NCI-H1417 (cell line): ENCODE measurements around the gene UBXN2A.
"Not testable (repeated sequence)": the region's sequence is repeated elsewhere in the genome, so short reads cannot be mapped to it uniquely, and the experiment has no call there.

Experiments
- DNase-seq, 3 experiments: peaks; one replicate each; lab custom pipeline; 2025; lab: John Stamatoyannopoulos, UW

Gene UBXN2A

GRCh38 chr2:24011250-24012104, 71.2 kb downstream of the UBXN2A start:
- no peak for DNase-seq

- no peak for DNase-seq
Measured at GRCh38 chr2:24012521-24013188, 72.4 kb downstream of the UBXN2A start.

- not testable (repeated sequence) for DNase-seq
Measured at GRCh38 chr2:24014902-24015301, 74.6 kb downstream of the UBXN2A start.

DNA sequence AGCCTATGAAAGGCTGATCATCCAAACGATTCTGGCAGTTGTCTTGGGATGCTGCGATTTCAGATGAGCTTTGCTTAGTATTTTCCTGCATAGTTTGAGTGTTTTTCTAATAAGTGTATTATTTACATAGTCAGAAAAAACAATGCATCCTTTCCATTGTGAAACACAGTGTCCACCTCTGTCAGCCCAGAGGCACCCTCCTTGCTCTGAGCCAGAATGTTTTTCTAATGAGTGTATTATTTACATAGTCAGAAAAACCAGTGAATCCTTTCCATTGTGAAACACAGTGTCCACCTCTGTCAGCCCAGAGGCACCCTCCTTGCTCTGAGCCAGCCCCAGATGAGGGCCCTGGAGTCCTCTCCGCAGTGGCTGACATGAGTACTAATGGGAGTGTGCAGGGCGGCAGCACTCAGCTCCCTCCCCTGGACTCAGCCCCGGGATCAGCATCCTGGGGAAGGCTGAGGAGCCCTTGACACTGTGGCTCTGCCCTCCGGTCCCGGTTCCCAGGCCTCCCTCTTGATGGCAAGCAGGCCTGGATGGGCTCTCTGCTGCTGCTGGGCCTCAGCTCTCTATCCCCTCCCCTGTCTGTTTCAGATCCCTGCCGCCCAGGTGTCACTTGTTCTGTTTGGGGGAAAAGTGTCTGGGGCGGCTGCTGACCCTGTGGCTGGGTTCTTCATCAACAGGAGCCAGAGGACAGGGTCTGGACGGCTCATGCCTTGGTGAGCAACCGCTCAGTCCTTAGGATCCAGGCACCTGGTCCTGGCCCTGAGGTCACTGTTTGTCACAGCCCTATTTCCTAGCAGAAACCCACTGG, 75.5 kb downstream of the UBXN2A start:
- peak in 1 of 3 experiments; percentile 21 for DNase-seq

DNA sequence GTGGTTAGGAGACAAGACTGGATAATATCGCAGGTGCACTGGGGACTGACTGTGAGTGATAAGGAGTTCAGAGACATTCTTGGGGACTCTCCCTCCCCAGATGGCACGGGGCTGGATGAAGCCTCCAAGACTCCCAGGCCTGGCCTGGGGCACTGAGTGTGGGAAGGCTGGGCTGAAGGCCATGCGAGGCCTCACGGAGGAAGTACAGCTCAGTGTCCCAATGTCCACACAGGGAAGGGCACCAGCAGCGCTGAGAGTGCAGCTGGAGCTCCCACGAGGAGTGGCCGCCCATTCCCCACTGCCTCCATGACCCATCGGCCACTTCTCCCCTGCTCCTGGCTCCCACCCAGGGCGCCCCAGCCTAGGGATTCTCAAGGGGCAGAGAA, 76.1 kb downstream of the UBXN2A start:
- no peak for DNase-seq

GRCh38 chr2:24016853-24017703, 76.8 kb downstream of the UBXN2A start:
- DNase-seq, result no peak

DNA sequence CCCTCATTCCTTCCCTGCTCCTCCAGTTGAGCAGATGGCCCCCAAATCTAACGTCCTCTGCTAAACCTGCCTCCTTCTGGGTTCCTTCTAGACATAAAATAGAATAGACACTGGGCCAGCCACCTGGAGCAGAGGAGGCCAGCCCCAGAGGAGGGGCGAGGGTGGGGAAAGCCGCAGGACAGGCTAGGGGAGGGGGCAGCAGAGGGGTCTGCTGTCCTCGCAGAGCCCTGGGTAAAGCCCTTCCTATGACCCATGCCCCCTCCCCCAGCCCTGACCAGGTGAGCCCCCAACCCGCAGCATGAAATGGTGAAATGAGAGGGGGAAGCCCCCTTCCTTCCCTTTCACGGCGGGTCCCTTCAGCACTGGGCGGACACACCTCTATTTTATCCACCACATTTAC, 77.4 kb downstream of the UBXN2A start:
- DNase-seq, result no peak

DNA sequence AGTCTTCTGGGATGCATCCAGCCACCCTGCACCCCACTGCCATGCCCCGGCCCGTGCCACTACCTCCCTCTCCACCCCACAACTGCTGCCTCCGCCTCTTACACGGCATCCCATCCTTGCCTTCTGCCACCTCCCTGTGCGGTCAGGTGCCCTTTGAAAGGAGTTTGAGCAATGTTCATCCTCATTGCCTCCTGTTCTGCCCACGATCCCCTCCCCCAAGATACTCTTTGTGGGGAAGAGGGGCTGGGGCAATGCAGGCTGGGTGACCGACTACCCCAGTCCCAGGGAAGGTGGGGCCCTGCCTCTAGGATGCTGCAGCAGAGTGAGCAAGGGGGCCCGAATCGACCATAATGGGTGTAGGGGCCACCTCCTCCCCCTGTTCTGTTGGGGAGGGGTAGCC, 78.0 kb downstream of the UBXN2A start:
- DNase-seq, result no peak

DNA sequence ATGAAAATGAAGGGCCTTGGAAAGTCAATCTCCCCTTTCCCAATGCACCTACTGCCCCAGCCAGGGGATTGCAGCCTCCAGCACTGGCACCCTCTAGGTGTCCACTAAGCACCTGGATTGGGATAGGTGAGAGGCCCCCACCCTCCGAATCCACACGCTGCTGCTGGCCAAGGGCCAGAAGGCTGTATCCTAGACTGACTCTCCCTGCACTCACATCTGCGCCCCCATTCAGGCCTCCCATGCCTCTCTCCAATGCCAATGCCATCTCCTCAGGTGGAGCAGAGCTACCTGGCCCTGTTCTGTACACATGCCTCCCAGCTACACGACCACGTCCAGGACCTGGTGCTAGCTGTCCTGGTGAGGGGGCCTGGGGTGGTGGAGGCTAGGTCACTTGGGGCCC, 79.5 kb downstream of the UBXN2A start:
- DNase-seq, result no peak

- no peak for DNase-seq
Measured at GRCh38 chr2:24020244-24020643, 80.0 kb downstream of the UBXN2A start.

- no peak for DNase-seq
Measured at GRCh38 chr2:24021122-24021998, 81.1 kb downstream of the UBXN2A start.

- DNase-seq, result no peak
Measured at GRCh38 chr2:24022324-24022974, 82.2 kb downstream of the UBXN2A start.

GRCh38 chr2:24022975-24023575, 82.8 kb downstream of the UBXN2A start:
- DNase-seq, result no peak

- DNase-seq, result no peak
Measured at GRCh38 chr2:24024018-24024417, 83.8 kb downstream of the UBXN2A start.

DNA sequence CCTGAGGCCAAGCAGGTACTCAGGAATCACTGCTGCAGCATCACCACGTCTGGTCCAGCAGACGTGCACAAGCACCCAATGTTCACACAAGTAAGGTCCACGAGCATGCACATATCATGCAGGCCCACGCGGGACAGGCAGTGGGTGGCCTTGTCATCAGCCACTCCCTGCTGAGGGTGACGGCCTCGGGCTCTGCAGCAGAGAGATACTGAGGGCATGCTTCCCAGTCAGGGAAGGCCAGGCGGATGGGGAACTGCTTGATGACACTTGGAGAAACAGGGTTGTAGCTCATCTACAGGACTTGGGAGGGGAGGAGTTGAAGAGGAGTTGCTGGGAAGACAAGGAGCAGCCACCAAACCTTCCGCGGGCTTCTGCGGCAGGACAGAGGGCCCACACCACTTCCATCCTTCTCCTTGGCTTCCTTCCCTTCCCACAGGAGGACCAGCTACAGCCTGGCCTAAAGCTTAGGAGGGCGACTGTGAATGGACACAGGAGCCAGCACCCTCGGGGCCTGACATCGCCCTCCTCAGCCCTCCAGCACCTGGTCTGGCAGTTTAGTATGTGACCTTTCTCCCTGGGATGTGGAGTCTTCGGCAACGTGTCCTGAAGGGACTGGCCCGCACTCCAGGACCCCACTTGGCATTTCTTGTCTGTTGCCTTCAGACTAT, 84.9 kb downstream of the UBXN2A start:
- no peak for DNase-seq

GRCh38 chr2:24026233-24026632, 86.0 kb downstream of the UBXN2A start:
- no peak for DNase-seq

DNA sequence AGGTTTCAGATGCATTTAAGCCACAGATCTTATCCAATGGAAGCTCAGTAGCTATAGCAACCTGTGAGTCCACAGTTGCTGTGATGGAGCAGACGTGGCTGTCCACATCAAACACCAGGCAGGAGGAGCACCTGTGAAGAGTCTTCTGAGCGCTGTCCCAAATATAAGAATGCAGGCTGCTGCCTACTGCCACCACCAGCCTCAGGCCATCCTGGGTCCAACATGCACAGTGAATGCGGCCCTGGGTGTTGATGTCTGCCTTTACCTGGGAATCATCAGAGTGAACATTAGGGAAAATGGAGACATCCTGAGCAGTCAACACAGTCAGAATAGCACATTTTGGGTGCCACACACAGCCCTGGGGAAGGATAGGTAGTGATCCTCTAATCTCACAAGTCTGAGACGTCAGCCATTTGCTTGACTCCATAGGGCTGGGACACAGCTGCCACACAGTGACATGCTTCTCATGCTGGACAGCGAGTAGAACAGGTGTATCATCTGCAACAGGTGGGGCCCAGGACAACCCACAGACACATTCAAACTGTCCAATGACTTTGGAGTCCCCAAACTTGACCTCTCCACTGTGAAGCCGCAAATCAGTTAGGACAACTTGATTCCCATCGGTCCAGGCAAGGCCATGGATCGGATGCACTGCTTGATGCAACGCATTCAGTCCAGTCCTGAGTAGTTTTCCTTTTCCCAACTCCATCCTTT, 98.7 kb downstream of the UBXN2A start:
- no peak for DNase-seq

DNA sequence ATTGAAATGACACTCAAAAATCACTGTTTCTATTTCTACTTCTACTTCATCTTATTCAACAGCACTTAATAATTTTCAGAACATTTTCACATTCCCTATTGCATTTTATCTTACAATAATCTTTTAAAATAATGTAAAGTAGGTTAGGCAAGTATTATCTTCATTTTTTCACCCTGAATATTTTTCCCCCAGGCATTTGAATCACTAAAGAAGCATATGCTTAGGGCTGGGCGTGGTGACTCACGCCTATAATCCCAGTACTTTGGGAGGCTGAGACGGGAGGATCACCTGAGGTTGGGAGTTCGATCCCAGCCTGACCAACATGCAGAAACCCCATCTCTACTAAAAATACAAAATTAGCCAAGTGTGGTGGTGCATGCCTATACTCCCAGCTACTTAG, 100.2 kb downstream of the UBXN2A start:
- DNase-seq, result no peak

DNA sequence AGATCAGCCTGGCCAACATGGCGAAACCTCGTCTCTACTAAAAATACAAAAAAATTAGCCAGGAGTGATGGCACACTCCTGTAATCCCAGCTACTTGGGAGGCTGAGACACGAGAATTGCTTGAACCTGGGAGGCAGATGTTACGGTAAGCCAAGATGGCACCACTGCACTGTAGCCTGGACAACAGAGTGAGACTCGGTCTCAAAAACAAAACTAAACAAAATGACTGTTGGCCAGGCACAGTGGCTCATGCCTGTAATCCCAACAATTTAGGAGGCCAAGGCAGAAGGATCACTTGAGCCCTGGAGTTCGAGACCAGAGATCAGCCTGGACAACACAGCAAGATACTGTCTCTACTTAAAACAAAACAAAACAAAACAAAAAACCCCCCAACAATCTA, 102.9 kb downstream of the UBXN2A start:
- DNase-seq, result not testable (repeated sequence)
